NCI-H128 (cell line): ENCODE results near the gene PRRG3.

Source experiments
- DNase-seq: peaks from one replicate; lab custom pipeline; 2025; ENCODE audit not compliant: unreplicated experiment; lab: John Stamatoyannopoulos, UW

PRRG3 gene

GRCh38 chrX:151704041-151704663 lies 8.9 kb downstream of the PRRG3 start:
- DNase-seq = no peak

DNA sequence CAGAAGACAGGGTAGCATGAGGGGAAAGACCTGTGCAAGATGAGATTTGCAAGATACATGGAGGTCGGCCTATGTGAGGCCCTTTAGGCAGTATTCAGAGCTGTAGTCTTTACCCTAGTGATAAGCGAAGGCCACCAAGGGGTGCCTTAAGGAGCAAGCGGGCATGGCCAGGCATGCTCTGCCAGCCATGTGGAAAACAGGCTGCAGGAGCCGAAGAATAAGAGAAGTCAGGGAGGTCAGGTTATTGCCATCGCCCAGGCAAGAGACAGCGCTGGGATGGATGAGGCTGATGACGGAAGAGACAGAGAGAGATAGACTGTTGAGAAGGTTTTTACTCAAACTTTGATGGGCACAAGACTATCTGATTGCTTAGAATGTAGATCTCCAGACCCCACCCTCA lies 13.6 kb downstream of the PRRG3 start:
- DNase-seq = no peak

- no peak for DNase-seq
These were observed 15.2 kb downstream of the PRRG3 start for GRCh38 chrX:151710457-151710856.

GRCh38 chrX:151711154-151711553 lies 15.9 kb downstream of the PRRG3 start:
- no peak for DNase-seq

GRCh38 chrX:151711787-151712186 lies 16.5 kb downstream of the PRRG3 start:
- DNase-seq = no peak

DNA sequence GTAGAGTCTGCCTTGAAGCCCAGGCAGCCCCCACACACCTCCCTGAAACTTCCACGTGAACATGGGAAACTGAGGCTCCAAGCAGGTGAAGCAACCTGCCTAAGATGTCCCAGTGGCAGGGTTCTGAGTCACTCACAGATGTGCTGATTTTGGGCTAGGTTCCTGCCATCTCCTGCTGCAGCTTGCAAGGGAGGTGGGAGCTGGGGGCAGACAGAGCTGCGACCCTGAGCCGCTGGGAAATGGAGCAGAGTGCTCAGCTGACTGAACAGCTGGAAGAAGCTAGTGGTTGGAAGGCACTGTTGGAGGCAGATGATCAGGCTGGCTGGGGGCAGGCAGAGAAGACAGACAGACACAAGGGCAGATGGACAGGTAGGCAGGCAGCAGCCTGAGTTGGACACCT lies 17.0 kb downstream of the PRRG3 start:
- DNase-seq = no peak

- no peak for DNase-seq
These were observed 18.6 kb downstream of the PRRG3 start for GRCh38 chrX:151713849-151714248.

GRCh38 chrX:151714362-151714761 lies 19.1 kb downstream of the PRRG3 start:
- no peak for DNase-seq

DNA sequence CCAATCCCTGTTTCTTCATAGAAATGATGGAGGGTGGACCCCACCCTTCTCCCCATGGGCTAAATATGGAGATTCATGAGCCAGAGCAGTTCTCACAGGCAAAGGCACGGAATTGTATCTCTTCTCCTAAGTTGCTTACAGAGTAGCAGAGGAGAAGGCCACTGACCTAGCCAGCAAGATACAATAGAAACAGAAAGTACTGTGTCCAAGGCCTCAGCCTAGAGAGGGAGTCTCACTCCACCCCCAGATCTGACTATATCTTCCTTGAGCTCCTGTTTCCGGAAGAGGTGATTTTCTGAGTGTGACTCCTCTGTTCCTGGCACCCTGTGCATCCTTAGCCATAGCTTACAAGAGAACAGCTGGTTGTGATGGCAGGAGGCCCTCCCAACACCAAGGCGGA lies 20.5 kb downstream of the PRRG3 start, which contains the start of gene FATE1:
Gene FATE1, plus strand, starts transcription at position 284 of the 400 bp plus-strand sequence. Its CDS starts 85 bp downstream, at position 369.
- DNase-seq = no peak

DNA sequence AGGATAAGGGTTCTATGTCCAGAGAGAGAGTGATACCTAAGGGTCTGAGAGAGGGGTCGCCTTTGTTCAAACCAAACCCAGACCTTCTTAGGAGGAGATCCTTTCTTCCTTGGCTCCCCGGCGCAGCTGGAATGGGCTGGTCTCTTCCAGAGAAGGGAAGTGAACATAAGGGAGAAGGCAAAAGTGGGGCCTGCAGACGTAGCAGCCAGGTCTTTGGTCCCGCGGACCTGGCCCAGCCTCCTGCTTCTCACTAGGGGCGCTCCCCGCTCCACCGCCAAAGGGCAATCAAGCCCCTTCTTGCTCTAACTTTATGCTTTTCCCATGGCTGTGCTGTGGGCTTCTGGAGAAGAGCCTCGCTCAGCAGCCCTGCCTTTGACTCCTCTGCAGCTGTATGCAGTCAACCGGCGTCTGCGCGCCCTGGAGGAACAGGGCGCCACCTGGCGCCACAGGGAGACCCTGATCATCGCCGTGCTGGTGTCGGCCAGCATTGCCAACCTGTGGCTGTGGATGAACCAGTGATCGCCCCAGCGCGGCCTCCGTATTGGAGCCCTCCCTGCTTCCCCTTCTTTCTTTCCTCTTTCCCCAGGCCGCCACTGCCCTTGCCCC lies 27.1 kb downstream of the PRRG3 start:
- no peak for DNase-seq

- no peak for DNase-seq
These were observed 28.0 kb downstream of the PRRG3 start for GRCh38 chrX:151723156-151723760.

GRCh38 chrX:151724563-151725337 lies 29.5 kb downstream of the PRRG3 start:
- DNase-seq = no peak

DNA sequence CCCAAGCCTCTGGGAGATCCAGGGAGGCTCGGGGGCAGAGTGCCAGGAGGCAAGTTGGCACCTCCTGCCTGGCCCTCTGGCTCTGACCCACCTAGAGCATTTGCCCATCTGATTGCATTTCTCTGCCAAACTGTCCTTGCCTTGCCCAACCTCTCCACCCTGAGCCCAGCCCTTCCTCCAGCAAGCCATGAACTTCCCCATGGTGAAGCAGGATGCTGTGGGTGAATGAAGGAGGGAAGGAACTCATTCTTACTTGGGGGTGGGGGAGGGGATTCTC lies 30.0 kb downstream of the PRRG3 start:
- DNase-seq = no peak

DNA sequence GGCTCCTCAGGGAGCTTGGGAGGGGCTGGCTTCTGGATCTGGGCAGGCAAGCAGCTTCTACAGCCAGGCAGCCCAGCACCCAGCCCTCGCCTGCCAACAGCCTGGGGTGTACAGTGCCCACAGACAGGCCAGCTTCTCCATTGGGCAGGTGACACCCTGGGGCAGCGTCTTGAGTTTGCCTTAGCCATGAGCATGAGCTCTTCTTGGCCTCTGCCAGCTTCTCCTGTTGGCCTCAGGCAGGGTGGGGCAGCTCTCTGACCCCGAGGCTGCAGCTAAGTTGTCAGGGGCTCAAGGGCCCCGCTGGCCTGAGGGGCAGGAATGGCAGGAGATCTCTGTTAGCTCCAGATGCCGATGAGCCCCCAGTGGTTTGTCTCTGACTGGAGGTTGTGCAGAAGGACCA lies 31.5 kb downstream of the PRRG3 start:
- DNase-seq = no peak

- no peak for DNase-seq
These were observed 32.1 kb downstream of the PRRG3 start for GRCh38 chrX:151727346-151727745.

GRCh38 chrX:151729056-151729725 lies 33.9 kb downstream of the PRRG3 start:
- no peak for DNase-seq

GRCh38 chrX:151734446-151734845 lies 39.2 kb downstream of the PRRG3 start, which contains the start of gene CNGA2:
Gene CNGA2 (plus strand): TSS chrX:151734746. CDS start chrX:151738484, 3,738 bp downstream.
- no peak for DNase-seq

DNA sequence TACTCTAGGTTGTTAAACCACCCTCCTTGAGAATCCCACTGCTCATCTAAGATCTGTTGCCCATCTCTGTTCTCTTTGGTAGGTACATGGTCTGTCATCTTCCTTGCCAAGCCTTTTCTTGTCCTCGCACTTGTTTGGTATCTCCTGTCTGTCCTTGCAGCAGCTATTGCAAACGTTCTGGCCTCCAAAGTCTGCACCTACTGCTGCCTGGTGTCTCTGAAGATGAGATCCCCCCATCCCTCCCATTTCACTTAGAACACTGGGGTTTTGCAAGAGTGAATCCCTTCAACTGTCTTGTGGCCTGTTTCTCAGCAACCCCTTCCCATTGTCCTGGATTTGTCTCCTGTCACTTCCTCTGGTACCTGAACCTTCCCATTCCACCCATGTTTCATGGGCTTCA lies 40.0 kb downstream of the PRRG3 start:
- no peak for DNase-seq

DNA sequence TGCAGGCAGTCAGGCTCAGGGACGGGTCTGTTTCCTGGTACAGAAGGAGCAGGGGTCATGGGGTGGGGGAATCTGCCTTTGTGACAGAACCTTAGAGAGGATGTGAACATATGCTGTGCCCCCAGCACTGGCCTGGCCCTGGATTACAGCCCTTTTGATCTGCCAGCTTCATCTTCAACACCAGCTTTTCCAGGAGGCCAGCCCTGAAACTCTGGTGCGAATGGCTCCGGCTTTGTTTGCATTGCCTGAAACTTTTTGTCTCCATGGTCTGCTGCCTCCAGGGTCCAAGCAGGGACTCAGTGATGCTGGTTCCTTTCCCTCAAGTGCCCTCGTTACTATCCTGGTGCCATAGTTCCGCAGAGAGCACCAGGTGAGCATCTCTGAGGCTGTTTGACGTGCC lies 41.4 kb downstream of the PRRG3 start:
- no peak for DNase-seq

GRCh38 chrX:151737494-151737893 lies 42.2 kb downstream of the PRRG3 start:
- no peak for DNase-seq

DNA sequence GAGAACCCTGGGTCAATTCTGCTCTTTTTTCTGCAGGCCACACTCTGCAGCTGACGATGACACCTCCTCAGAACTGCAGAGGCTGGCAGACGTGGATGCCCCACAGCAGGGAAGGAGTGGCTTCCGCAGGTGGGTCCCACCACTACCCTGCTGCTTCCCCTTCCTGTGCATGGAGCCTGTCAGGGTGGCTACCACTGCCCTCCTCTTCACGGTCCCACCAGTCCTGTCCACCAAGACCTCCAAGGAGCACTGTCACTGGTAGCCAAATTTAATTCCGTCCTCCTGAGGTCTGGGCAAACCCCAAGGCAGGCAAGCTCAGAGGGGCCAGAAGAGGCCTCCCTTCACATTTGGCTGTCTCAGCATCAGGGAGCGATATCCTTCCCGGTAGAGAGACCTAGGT lies 43.5 kb downstream of the PRRG3 start:
- DNase-seq = no peak
